CD4-positive, alpha-beta T cell treated with Interleukin-15 for 4 hours (primary cell): ENCODE measurements around the gene GSTP1.

Experiments
- DNase-seq: peaks from one replicate; pipeline ENCODE4 v3.0.0-alpha.2; 2020; ENCODE audit warnings: low spot score

GSTP1 gene

GRCh38 chr11:67631411-67631810, 47.8 kb downstream of the GSTP1 start:
- DNase-seq, result no peak

- no peak for DNase-seq
Observed at GRCh38 chr11:67631853-67632174, 48.2 kb downstream of the GSTP1 start.

GRCh38 chr11:67632175-67632981, 48.8 kb downstream of the GSTP1 start:
- no peak for DNase-seq

- no peak for DNase-seq
Observed at GRCh38 chr11:67632982-67633755, 49.6 kb downstream of the GSTP1 start.

GRCh38 chr11:67633758-67634365, 50.2 kb downstream of the GSTP1 start:
- no peak for DNase-seq

GRCh38 chr11:67634366-67635230, 51.0 kb downstream of the GSTP1 start:
- DNase-seq, result no peak

GRCh38 chr11:67635231-67635521, 51.6 kb downstream of the GSTP1 start:
- DNase-seq, result no peak
